ENCODE measurements around the gene CNTF. TPM values are rescaled to one million over a fixed set of nuclear protein-coding genes. Genes with fewer than 3 reads are reported as not detected.
A peak's percentile ranks its signal among the peaks of the same experiment; 100 is the strongest.

Gene CNTF
- total RNA-seq, 1 donor = 1.4 TPM

DNA sequence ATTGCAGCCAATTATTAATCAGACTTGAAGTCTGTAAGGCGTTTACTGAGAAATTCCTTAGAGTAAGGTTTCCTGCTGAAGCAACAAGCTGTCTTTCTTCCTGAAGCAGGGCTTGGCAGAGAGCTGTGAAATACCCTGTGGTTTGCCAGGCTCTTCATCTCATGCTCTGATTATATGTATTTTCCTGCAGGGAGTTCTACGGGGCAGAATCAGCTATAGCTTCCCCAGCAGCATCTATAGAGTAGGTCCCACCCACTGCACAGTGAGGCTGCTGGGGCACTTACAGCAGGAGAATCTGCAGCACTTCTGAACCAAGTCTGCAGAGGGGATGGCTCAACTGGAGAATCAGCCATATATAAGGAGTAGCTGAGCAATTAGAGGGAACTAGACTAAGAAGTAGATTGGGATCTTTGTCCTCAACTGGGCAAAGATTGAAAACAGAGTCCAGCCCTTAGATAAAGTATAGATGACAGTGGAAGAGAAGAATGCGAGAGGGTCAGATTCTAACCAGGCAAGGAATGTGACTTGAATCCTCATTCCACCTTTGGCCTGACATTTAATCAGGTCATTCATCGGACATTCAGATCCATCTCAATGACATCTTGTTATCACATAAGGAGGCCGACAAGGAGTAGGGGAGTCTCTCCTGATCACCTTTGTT, 37.6 kb downstream of the CNTF start:
- H2AFZ ChIP-seq (ENCODE audit: low read length) = no peak overlapping the region
- peaks cover 3% of the 10 kb centered on the region for H3K27me3 ChIP-seq (ENCODE audit: insufficient read depth, low read length)
- H3K4me3 ChIP-seq (ENCODE audit: insufficient read depth, low read length) = no peak overlapping the region
- no peaks in the 10 kb centered on the region for H3K4me1 ChIP-seq (ENCODE audit: insufficient read depth, low read length)
- H3K79me2 ChIP-seq (ENCODE audit: insufficient read depth, low read length) = no peaks in the 10 kb centered on the region
- H4K20me1 ChIP-seq (ENCODE audit: insufficient read depth, low read length) = no peaks in the 10 kb centered on the region
- H3K36me3 ChIP-seq (ENCODE audit: insufficient read depth, low read length) = no peaks in the 10 kb centered on the region
- no peak overlapping the region for H3K4me2 ChIP-seq (ENCODE audit: insufficient read depth, low read length)
- DNase-seq (ENCODE audit: insufficient read length, low spot score, missing footprints) = no peak
- H3K9me3 ChIP-seq (ENCODE audit: low read depth, low read length) = no peaks in the 10 kb centered on the region
- TF ChIP-seq, protein P1, sequence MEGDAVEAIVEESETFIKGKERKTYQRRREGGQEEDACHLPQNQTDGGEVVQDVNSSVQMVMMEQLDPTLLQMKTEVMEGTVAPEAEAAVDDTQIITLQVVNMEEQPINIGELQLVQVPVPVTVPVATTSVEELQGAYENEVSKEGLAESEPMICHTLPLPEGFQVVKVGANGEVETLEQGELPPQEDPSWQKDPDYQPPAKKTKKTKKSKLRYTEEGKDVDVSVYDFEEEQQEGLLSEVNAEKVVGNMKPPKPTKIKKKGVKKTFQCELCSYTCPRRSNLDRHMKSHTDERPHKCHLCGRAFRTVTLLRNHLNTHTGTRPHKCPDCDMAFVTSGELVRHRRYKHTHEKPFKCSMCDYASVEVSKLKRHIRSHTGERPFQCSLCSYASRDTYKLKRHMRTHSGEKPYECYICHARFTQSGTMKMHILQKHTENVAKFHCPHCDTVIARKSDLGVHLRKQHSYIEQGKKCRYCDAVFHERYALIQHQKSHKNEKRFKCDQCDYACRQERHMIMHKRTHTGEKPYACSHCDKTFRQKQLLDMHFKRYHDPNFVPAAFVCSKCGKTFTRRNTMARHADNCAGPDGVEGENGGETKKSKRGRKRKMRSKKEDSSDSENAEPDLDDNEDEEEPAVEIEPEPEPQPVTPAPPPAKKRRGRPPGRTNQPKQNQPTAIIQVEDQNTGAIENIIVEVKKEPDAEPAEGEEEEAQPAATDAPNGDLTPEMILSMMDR (IDR thresholded peaks at IDR 0.05; ENCODE audit: extremely low read depth, low read depth, low read length) = no peak
- H3K27ac ChIP-seq (ENCODE audit: low read depth, low read length) = no peak overlapping the region

DNA sequence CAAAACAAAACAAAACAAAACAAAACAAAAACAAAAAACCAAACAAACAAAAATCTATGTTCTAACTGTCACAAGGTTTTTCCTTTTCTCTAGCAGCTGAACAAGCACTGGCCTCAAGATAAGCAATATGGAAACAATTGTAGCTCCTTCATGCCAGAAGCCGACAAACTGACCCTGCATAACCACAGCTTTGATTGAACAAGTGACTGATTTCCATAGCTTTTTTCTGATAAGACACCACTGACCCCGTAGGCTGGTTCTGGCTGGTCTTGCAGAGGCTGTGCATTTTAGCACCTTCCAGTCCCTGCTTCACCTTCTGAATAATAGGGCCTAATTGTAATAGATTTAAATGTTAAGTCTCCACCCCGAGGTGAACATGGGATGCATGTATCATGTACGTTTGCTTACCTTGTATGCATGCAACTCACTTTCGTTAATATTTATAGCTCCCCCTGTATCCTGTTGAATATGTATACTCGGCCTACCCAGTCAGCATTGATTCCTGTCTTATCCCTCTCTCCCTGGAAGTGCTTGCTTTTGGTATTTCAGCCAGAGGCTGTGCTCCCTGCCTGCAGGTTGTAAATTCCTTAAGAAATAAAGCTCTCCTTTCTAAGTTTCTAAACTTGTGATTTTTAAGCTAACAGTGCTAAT, 49.6 kb downstream of the CNTF start:
- Histone ChIP-seq H3K4me2 (ENCODE audit: insufficient read depth, low read length) (no peak overlapping the region), H3K27me3 (ENCODE audit: insufficient read depth, low read length) (no peaks in the 10 kb centered on the region), H3K4me3 (ENCODE audit: insufficient read depth, low read length) (no peak overlapping the region), H3K9me3 (ENCODE audit: low read depth, low read length) (no peaks in the 10 kb centered on the region), H3K4me1 (ENCODE audit: insufficient read depth, low read length) (no peaks in the 10 kb centered on the region), H2AFZ (ENCODE audit: low read length) (peak overlapping the region; percentile 35), H3K36me3 (ENCODE audit: insufficient read depth, low read length) (no peaks in the 10 kb centered on the region), H3K27ac (ENCODE audit: low read depth, low read length) (no peak overlapping the region), H4K20me1 (ENCODE audit: insufficient read depth, low read length) (no peaks in the 10 kb centered on the region), H3K79me2 (ENCODE audit: insufficient read depth, low read length) (no peaks in the 10 kb centered on the region)
- no peak for DNase-seq (ENCODE audit: insufficient read length, low spot score, missing footprints)
- TF ChIP-seq, protein P1 (IDR thresholded peaks at IDR 0.05; ENCODE audit: extremely low read depth, low read depth, low read length) = no peak

DNA sequence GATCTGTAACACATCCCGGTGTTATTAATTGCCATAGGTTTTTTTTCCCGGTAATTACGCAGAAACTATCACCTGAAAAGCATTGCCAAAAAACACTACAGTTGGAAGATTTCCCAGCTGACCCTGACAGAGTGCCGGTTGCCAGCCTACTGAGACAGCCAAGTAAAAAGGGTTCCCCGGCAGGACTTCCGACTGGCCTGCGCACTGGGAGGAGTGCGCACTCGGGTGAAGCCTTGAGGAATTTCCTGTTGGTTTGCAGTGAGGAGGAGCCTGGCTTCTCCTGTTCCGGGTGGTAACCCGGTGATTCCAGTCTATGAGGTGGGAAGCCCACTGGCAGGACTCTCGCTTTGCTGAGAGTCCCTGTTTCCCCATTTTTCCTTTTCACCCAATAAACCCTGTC, 52.1 kb downstream of the CNTF start:
- no peaks in the 10 kb centered on the region for H3K9me3 ChIP-seq (ENCODE audit: low read depth, low read length)
- DNase-seq (ENCODE audit: insufficient read length, low spot score, missing footprints) = no peak
- H3K4me2 ChIP-seq (ENCODE audit: insufficient read depth, low read length) = peak overlapping the region; percentile 30
- H3K79me2 ChIP-seq (ENCODE audit: insufficient read depth, low read length) = no peaks in the 10 kb centered on the region
- no peaks in the 10 kb centered on the region for H3K4me1 ChIP-seq (ENCODE audit: insufficient read depth, low read length)
- H3K27ac ChIP-seq (ENCODE audit: low read depth, low read length) = no peak overlapping the region
- no peaks in the 10 kb centered on the region for H4K20me1 ChIP-seq (ENCODE audit: insufficient read depth, low read length)
- H3K4me3 ChIP-seq (ENCODE audit: insufficient read depth, low read length) = no peak overlapping the region
- no peaks in the 10 kb centered on the region for H3K27me3 ChIP-seq (ENCODE audit: insufficient read depth, low read length)
- H3K36me3 ChIP-seq (ENCODE audit: insufficient read depth, low read length) = no peaks in the 10 kb centered on the region
- TF ChIP-seq, protein P1 (IDR thresholded peaks at IDR 0.05; ENCODE audit: extremely low read depth, low read depth, low read length) = no peak
- peak overlapping the region; percentile 36 for H2AFZ ChIP-seq (ENCODE audit: low read length)

Other genes starting within 250 kb of the CNTF start
- gene OR5B3, start 215.8 kb upstream of the CNTF start, total RNA-seq = not detected in 2 replicates
- gene OR5B2, start 194.5 kb upstream of the CNTF start, total RNA-seq = not detected in 2 replicates
- gene OR5B12, start 180.4 kb upstream of the CNTF start, total RNA-seq = not detected in 2 replicates
- not detected in 2 replicates for gene OR5B21, start 114.6 kb upstream of the CNTF start, total RNA-seq
- 8.5 and 14.5 TPM in 2 replicates for gene LPXN, start 46.8 kb upstream of the CNTF start, total RNA-seq
- gene ZFP91, start 43.6 kb upstream of the CNTF start, total RNA-seq = 61.2 and 62.5 TPM in 2 replicates
- gene GLYAT, start 109.3 kb downstream of the CNTF start, total RNA-seq = not detected in 2 replicates
- 1.1 and 1.8 TPM in 2 replicates for gene GLYATL2, start 222.0 kb downstream of the CNTF start, total RNA-seq

Measured in osteoblast (primary cell).